Measurements from ENCODE around the gene SHISAL2A. TPM values are rescaled to one million over a fixed set of nuclear protein-coding genes. Genes with fewer than 3 reads are reported as not detected.

Gene SHISAL2A
- total and polyA plus RNA-seq, 2 of the 8 experiments (the other 6 are each of a cell fraction or from before 2014, with no cell fraction given), result 0.74 to 2.1 TPM

DNA sequence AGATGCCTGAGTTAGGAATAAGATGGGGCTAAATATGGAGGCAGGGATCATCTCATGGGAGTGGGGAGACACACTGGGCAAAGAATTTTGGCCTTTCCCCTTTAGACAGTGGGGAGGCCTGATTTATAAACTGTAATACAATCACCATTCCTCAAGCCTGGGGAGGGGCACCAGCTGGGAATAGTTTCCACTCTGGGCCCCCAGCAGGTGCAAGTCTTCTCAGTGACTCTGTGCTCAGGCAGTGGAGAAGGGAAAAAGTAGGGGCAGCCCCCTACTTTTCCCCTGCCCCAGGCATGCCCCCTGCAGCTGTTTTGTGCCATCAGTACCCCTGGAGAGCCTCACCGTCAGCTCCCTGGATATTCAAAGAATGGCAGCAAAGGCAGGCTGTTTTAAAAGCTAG is 46.1 kb downstream of the SHISAL2A start:
- Histone ChIP-seq H3K4me1 (replicated peaks in 1 of 4; ENCODE audit: control insufficient read depth in 3 of 4, insufficient read depth in 4 of 4, low read length in 3 of 4) (peaks cover 0 to 7% (median 3%) of the 10 kb centered on the region in 4 experiments; a peak in 3 of 7 replicates), H3K27ac (ENCODE audit: low read depth, low read length) (no peak overlapping the region)

More for the DNA sequence above, 46.1 kb downstream of the SHISAL2A start:
- CTCF ChIA-PET (ENCODE audit: partially characterized antibody), result interaction anchor here (0.5 to 1.2 kb wide), 2 partner anchors 12 to 76 kb away, joined by 3 read pairs; no protein-coding TSS in a partner anchor
- Histone ChIP-seq H4K5ac (ENCODE audit: insufficient read length, low read depth, low read length) (no peak overlapping the region), H3K79me2 (ENCODE audit: control insufficient read depth in 1 of 2, insufficient read depth in 2 of 2, low read length in 2 of 2) (no peaks in the 10 kb centered on the region), H3K14ac (ENCODE audit: insufficient read length) (no peak overlapping the region), H3K4ac (replicated peaks; ENCODE audit: insufficient read length, low read depth, low read length) (no peak overlapping the region), H4K8ac (ENCODE audit: extremely low read depth, insufficient read depth, low read length) (no peak overlapping the region), H2BK15ac (ENCODE audit: low read length) (no peak overlapping the region), H4K20me1 (replicated peaks in 1 of 2; ENCODE audit: control insufficient read depth in 1 of 2, insufficient read depth in 2 of 2, low read length in 2 of 2) (no peaks in the 10 kb centered on the region), H3K36me3 (ENCODE audit: control insufficient read depth in 2 of 4, insufficient read depth in 4 of 4, low read length in 3 of 4) (no peaks in the 10 kb centered on the region), H3K56ac (replicated peaks; ENCODE audit: insufficient read length, low read depth, low read length) (no peak overlapping the region), H2AK5ac (ENCODE audit: low read depth, low read length) (no peak overlapping the region), H2BK20ac (ENCODE audit: low read length) (no peak overlapping the region), H3K27me3 (replicated peaks in 1 of 4; ENCODE audit: control insufficient read depth in 3 of 4, extremely low read depth in 1 of 4, insufficient read depth in 3 of 4, low read length in 3 of 4) (no peaks in the 10 kb centered on the region), H3K23me2 (ENCODE audit: low read depth, low read length) (no peaks in the 10 kb centered on the region), H3K4me2 (ENCODE audit: insufficient read depth in 1 of 2, low read depth in 2 of 2, low read length in 2 of 2) (peak overlapping the region in 1 of 2 experiments; percentile 12; a peak in 1 of 4 replicates), H4K91ac (replicated peaks; ENCODE audit: insufficient read length, low read length) (no peak overlapping the region), H3K18ac (ENCODE audit: extremely low read depth, low read length) (no peak overlapping the region), H3K9ac (replicated peaks in 1 of 4; ENCODE audit: extremely low read depth in 1 of 4, low read depth in 3 of 4, low read length in 3 of 4) (no peak overlapping the region), H3K4me3 (ENCODE audit: extremely low read depth in 1 of 4, insufficient read depth in 2 of 4, low read depth in 3 of 4, low read length in 4 of 4) (no peak overlapping the region), H2AFZ (ENCODE audit: low read length) (no peak overlapping the region), H2BK5ac (ENCODE audit: low read depth, low read length) (no peak overlapping the region), H3K79me1 (ENCODE audit: low read depth, low read length) (no peaks in the 10 kb centered on the region), H3K23ac (ENCODE audit: insufficient read length) (no peak overlapping the region), H2BK12ac (ENCODE audit: low read depth, low read length) (no peak overlapping the region), H3K9me3 (ENCODE audit: insufficient read depth in 2 of 2, low read depth in 1 of 2, low read length in 1 of 2) (no peaks in the 10 kb centered on the region), H2BK120ac (replicated peaks; ENCODE audit: low read depth, low read length) (no peak overlapping the region)
- POLR2A ChIA-PET (ENCODE audit: partially characterized antibody), result interaction anchor here (0.5 kb wide), 1 partner anchor 98 kb away, joined by 4 read pairs; no protein-coding TSS in a partner anchor
- FAIRE-seq, result no peak
- no peak for DNase-seq (ENCODE audit: low read depth in 1 of 2, low spot score in 2 of 2)
- TF ChIP-seq SUZ12 (IDR thresholded peaks at IDR 0.05; ENCODE audit: low read length), result no peak
- TF ChIP-seq CHD2 (IDR thresholded peaks at IDR 0.05; ENCODE audit: low read length), result no peak
- TF ChIP-seq SIN3A (conservative IDR thresholded peaks at IDR 0.05 in 1 of 2, IDR thresholded peaks at IDR 0.05 in 1 of 2; ENCODE audit: low read depth in 1 of 2, low read length in 2 of 2), result no peak
- TF ChIP-seq CREB1 (IDR thresholded peaks at IDR 0.05), result no peak
- TF ChIP-seq RAD21 (IDR thresholded peaks at IDR 0.05 in 1 of 2, conservative IDR thresholded peaks at IDR 0.05 in 1 of 2; ENCODE audit: low read depth in 2 of 2, low read length in 2 of 2), result no peak
- TF ChIP-seq SRF (IDR thresholded peaks at IDR 0.05; ENCODE audit: low read depth, low read length), result no peak
- no peak for TF ChIP-seq CHD1 (IDR thresholded peaks at IDR 0.05; ENCODE audit: low read depth, low read length)
- TF ChIP-seq EGR1 (IDR thresholded peaks at IDR 0.05; ENCODE audit: borderline replicate concordance, low read depth, low read length), result no peak
- no peak for TF ChIP-seq ZNF274 (IDR thresholded peaks at IDR 0.05; ENCODE audit: borderline replicate concordance, extremely low read depth, low read length)
- TF ChIP-seq JUN (IDR thresholded peaks at IDR 0.05; ENCODE audit: low read depth, low read length), result no peak
- TF ChIP-seq, protein P1, sequence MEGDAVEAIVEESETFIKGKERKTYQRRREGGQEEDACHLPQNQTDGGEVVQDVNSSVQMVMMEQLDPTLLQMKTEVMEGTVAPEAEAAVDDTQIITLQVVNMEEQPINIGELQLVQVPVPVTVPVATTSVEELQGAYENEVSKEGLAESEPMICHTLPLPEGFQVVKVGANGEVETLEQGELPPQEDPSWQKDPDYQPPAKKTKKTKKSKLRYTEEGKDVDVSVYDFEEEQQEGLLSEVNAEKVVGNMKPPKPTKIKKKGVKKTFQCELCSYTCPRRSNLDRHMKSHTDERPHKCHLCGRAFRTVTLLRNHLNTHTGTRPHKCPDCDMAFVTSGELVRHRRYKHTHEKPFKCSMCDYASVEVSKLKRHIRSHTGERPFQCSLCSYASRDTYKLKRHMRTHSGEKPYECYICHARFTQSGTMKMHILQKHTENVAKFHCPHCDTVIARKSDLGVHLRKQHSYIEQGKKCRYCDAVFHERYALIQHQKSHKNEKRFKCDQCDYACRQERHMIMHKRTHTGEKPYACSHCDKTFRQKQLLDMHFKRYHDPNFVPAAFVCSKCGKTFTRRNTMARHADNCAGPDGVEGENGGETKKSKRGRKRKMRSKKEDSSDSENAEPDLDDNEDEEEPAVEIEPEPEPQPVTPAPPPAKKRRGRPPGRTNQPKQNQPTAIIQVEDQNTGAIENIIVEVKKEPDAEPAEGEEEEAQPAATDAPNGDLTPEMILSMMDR (IDR thresholded peaks at IDR 0.05; ENCODE audit: control extremely low read depth in 1 of 3, insufficient read depth in 1 of 3, low read depth in 1 of 3, low read length in 3 of 3), result no peak
- 29% methylated on average over 1 of the region's 1 CpG; no CpG with 5 or more reads in 1 of the 2 experiments for WGBS, 2 experiments (ENCODE audit: extremely low coverage in 1 of 2, insufficient coverage in 1 of 2, insufficient read length in 1 of 2, insufficient replicate concordance in 2 of 2, low coverage in 1 of 2, low lambda C conversion rate in 2 of 2, missing lambda C conversion rate in 1 of 2)

Data from H1 (cell line).